GM12873 (cell line): ENCODE measurements around the gene COX19.

Source experiments
- TF ChIP-seq, protein P1 (sequence below): IDR thresholded peaks from 2 replicates; pipeline ENCODE4 v1.5.1; 2012; ENCODE audit warnings: low read depth, mild to moderate bottlenecking, moderate library complexity, low read length, control low read depth; ENCODE audit not compliant: insufficient read depth; ENCODE audit errors: missing control alignments

The COX19 gene

DNA sequence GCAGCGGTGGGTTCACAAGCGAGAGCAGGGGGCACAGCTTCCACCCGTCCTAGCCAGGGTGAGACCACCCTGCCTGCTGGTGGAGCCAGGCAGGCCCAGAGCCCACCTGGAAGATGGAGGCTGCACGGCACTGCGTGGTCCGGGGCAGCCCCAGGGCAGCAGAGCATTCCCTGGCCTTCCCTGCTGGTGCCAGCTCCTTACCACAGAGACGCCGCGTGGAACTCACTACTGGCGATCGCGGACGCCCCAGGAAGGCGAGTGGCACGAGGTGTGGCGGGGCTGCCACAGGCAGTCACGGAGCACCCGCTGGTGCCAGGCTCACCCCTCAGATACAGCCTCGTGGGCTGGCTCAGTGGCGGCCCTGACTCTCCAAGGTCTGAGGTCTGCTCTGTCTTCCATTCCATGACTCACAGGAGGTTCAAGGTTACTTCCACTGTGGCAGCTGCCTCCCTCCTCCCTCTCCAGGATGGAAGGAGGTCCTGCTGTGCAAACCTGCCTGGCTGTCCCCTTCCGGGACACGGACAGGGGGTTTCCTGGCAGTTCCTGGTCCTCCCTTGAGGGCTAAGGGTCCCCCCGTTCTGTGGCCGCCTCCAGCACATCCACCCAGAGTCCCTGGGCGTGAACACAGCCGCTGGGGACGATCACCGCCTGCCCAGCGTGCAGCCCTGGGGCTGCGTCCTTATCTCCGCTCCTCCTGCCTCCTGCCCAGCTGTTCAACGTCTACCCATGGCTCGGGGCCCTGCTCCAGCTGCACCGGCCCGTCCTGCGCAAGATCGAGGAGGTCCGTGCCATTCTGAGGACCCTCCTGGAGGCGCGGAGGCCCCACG lies 10.8 kb upstream of the COX19 start:
- TF ChIP-seq, protein P1, sequence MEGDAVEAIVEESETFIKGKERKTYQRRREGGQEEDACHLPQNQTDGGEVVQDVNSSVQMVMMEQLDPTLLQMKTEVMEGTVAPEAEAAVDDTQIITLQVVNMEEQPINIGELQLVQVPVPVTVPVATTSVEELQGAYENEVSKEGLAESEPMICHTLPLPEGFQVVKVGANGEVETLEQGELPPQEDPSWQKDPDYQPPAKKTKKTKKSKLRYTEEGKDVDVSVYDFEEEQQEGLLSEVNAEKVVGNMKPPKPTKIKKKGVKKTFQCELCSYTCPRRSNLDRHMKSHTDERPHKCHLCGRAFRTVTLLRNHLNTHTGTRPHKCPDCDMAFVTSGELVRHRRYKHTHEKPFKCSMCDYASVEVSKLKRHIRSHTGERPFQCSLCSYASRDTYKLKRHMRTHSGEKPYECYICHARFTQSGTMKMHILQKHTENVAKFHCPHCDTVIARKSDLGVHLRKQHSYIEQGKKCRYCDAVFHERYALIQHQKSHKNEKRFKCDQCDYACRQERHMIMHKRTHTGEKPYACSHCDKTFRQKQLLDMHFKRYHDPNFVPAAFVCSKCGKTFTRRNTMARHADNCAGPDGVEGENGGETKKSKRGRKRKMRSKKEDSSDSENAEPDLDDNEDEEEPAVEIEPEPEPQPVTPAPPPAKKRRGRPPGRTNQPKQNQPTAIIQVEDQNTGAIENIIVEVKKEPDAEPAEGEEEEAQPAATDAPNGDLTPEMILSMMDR, result no peak

DNA sequence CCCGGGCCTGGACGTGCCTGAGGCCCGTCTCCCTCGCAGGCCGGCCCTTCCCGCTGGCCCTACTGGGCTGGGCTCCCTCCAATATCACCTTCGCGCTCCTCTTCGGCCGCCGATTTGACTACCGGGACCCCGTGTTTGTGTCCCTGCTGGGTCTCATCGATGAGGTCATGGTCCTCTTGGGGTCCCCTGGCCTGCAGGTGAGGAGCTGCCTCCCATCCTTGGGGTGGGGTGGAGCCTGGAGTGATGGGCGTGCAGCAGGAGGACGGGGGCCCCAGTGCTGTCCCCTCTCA lies 9.7 kb upstream of the COX19 start:
- TF ChIP-seq, protein P1, result no peak

DNA sequence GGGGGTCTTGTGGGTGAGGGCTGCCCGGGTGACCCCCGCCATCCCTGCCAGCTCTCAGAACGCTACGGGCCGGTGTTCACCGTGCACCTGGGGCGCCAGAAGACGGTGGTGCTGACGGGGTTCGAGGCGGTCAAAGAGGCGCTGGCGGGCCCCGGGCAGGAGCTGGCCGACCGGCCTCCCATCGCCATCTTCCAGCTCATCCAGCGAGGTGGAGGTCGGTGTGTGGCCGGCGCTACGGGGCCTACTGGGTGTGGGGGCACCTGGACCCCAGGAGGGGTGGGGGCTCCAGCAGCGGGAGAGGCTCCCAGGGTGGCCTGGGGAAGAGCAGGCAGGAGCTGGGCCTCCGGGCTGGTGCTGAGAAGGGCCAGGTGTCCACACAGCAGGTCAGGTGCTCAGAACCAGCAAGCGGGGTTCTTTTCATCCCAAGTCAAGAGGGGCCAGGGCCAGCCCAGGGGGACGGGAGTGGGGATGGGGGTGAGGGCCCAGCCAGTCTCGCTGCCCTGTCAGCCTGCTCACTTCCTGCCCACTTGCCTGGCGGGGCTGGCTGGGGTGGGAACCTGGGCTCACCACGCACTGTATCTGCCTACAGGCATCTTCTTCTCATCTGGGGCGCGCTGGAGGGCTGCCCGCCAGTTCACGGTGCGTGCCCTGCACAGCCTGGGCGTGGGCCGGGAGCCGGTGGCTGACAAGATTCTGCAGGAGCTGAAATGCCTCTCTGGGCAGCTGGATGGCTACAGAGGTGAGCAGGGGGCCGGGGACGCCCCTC lies 9.2 kb upstream of the COX19 start:
- TF ChIP-seq, protein P1, result no peak

DNA sequence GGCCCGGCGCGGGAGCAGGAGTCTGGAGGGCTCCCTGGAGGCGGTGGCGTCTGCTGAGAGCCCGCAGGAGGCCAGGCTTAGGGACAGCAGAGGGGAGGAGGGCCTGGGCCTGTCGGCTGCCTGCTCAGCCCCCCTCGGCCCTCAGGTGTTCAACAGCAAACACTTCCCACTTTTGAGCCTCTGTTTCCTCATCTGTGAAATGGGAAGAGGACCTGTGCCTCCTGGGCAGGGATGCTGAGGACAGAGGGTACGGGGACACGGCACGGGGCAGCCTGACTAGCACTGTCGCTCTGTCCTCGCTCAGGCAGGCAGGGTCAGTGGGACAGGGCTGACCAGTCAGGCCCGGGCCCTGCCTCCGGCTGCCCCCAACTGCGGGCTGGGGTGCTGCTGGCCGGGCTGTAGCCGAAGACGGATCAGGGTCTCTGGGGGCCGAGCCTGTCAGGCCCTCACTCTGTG lies 8.3 kb upstream of the COX19 start:
- TF ChIP-seq, protein P1, result no peak

DNA sequence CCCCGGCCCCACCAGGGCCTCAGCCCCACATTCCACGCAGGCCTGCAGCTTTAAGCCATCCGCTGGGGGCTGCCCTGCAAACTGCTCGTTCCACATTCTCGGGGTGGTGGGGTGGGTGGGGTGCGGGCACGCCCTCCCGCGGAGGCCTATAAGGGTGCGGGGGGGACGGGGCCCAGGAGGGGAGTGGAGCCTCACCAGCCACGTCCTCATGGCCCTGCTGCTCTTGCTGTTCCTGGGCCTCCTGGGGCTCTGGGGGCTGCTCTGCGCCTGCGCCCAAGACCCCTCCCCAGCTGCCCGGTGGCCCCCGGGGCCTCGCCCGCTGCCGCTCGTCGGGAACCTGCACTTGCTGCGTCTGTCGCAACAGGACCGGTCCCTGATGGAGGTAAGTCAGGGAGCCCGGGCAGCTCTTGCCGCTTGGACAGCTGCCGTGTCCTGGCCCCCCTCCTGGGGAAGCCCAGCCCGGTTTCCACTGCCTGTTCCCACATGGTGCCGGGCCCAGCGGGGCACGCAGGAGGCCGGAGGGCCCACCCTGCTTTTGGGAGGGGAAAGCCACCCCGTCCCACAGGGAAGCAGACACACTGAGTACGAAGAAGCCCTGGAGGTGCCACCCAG lies 7.8 kb upstream of the COX19 start, which contains the start of gene CYP2W1:
CYP2W1 (plus strand) TSS at position 178 of the 612 bp plus-strand sequence; CDS start at position 209, 31 bp downstream.
- TF ChIP-seq, protein P1, result no peak

DNA sequence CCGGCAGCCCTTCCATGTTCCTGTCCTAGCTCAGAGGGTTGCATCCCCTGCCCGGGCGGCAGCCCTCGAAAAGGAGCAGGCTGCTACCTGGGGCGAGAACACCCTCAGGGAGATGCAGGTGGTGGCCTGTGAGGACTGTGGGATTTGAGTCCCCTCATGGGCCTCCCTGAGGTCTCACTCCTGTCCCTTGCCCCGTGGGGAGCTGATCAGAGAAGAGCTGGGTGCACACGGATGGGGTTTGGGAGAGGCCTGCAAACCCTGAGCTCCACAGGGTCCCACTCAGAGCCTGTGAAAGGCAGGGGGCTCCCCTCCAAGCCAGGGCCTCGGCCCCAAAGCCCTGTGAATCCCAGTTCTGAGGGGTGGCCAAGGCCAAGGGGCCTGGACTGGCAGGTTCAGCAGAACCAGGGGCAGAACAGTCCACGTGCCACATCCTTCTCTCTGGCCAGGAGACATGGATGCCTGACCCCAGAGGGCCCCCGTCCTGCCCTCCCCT lies 7.2 kb upstream of the COX19 start:
- TF ChIP-seq, protein P1, result no peak
